Stimulated activated CD4-positive, alpha-beta T cell treated with anti-CD3 and anti-CD28 coated beads, Interleukin-4, amount 100 ng/mL, for 1 hour (primary cell): Measurements from ENCODE around the gene C18orf32.
"Not testable (repeated sequence)": the region's sequence is repeated elsewhere in the genome, so short reads cannot be mapped to it uniquely, and the experiment has no call there.

Experiments
- DNase-seq: peaks from one replicate; pipeline ENCODE4 v3.0.0-alpha.2; 2020

C18orf32 gene

DNA sequence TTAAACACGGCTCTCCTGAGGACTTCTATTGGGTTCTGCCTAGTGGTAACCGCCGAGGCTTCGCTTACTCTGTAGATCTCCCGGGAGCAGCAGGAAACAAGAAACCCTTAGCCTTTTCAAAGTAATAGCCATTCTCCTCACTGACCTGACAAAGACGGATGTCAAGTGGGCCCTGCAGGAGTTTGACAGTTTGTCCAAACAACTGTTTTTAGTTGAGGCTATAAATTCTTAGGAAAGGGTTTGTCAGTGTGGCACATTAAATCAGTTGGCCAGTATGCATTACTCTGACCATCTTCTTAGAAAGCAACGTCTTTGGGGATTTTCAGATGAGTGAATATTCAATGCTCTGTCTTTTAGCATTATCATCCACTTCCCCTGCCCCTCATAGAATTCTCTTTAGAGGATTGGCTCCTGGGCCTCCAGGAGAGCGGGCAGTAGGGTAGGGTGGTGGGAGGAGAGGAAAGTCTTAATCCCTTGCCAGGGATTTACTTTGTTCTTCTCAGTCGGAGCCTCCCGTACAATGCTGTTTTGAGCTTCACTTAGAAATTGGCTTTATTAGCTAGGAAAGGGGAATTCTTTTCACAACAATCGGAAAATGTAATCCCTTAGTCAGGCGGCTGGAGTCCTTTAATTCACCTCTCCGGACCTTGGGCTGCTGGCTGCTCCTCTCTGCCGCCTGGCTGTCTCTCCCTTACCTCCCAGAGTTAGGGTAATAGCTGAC is 13.3 kb upstream of the C18orf32 start:
- DNase-seq = no peak

DNA sequence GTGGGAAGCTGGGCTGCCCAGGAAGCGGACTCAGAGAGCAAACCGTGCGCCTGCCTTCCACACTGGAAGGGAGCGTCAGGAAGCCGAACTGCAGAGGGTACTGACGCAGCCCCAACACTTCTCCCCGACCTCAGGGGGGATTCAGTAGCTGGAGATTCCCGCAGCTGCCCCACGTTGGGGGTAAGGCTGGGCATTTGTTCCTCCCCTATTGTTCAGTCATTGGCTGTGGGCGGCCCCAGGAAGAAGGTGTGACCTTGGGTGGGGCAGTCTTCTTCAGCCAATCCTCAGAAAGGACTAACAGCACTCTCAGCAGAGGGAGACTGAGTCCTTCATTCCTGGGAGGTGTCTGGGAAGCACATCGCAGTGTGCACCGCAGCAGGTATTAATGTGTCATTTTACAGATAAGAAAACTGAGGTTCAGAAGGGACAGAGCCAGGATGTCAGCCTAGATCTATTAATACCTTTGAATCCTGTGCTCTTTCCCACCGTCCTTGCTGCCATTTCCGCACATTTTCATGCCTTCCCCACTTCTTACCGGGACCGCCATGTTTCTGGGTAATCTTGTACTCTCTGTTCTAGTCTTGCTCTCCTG is 12.1 kb upstream of the C18orf32 start:
- no peak for DNase-seq

DNA sequence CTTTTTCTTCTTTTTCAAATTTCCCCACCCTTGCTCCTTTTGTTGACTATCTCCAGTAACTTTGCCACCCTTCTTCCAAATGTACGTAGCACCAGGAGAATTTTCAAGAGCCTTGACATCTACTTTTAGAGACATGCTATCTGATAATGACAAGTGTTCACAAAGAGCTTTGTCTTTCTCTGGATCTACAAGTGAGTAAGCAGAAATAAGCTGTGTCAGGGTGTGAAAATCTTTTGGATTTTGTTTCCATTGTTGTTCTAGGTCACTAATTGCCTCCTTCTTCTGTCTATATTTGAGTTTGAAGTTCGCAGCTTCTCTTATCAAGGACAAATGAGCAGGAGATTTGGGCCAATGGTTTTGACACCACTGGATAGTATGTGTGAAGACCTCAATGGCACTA is 8.4 kb upstream of the C18orf32 start:
- DNase-seq = no peak

DNA sequence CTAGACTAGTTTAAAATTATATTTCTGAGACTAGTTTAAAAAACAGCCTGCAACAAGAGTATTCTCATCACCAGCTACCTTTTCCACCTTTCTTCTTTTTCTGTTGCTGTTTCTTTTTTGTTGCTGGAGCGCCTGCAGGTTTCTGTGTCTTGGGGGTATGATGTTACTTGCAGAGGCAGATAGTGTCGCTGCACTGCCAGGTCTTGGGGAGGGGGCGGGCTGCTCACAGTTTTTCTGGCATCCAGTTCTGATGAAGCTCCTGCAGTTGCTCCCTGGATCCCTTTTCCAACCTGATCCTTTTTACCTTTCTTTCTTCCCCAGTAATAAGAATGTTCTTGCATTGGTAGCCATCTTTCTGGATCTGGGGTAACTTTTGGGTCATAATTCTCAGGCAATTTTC is 8.0 kb upstream of the C18orf32 start:
- no peak for DNase-seq

DNA sequence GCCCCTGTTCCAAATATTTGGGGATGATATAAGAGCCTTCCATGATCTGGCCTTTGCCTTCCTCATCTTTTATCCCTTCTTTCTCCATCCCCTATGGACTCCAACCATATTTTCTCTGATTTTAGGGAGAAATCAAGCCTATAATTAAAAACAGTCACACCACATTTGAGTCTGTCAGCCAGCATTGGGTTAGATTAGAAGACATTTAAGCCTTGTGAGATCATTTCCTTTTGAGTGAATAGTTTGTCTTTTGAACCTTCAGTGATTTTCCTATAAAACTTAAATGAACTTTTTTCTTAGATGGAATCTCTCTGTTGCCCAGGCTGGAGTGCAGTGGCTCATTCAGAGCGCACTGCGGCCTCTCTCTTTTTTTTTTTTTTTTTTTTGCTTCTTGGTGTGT is 7.6 kb upstream of the C18orf32 start:
- DNase-seq = no peak

DNA sequence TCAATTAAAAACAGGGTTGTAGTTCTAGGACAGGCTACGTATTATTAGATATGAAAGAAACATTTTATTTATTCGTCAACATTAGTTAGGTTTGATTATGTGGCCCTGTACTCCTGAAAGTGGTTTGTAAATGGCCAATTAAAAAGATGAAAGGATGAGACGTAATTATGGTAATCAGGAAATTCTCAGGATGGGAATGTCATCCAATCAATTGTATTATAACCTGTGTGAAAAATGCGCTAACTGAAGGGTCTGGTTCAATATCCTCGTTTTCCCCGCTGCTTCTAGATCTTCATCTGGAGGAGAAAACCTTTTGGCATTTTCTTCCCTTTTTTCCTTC is 5.6 kb upstream of the C18orf32 start:
- no peak for DNase-seq

DNA sequence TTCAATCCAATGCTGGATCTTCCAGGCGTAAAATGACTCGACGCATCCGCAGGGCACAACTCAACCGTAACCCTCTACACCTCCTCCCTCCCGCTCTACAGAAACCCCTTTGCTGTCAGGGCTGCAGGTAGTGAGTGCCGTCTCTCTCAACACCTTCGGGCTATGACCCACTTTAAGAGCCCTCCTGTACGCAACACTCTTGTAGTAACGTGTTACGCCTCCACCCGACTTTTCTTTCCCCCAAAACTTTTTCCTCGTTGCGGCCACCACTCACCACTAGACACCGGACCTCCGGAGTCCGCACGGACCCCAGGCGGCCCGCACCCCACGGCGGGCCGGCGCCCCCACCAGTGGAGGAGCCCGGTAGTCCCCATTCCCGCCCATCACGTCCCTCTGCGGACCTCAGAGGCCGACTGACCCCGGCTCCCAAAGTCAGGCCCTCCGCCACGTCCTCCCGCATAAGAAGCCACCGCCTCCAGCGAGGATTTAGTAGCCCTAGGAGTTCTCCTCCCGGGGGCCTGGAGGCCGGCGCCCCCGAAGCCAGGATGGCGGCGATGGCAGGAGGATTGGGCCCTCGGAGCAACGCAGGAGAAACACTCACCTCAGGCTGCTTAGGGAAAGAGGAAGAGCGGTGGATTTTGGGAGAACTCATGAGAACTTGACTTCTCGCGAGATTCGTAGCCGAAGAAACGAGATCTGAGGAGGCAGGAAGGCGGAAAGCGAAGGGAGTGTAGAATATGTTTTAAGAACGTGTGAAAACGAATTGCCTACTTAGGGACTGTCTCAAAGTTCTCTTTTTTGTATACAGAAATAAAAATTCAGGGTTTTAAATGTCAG is 5.0 kb upstream of the C18orf32 start, which contains the start of gene RPL17:
Gene RPL17 (minus strand): TSS at position 609 of the 837 bp plus-strand sequence.
- peak; percentile 71 for DNase-seq

DNA sequence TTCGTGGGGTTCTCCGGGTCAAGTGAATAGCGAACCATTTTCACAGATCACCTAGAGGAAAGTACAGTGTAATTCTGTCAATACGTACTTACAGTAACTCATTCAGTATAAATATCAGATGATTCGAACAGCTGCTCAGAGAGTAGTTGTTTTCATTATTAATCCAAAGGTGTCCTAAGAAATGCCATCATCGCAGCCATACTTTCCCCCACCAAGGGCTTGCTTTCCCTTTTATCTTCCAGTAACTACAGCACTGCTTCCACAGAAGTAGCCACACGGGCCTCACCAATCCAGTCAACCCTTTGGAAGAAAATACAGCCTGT is 4.5 kb upstream of the C18orf32 start:
- DNase-seq = no peak

DNA sequence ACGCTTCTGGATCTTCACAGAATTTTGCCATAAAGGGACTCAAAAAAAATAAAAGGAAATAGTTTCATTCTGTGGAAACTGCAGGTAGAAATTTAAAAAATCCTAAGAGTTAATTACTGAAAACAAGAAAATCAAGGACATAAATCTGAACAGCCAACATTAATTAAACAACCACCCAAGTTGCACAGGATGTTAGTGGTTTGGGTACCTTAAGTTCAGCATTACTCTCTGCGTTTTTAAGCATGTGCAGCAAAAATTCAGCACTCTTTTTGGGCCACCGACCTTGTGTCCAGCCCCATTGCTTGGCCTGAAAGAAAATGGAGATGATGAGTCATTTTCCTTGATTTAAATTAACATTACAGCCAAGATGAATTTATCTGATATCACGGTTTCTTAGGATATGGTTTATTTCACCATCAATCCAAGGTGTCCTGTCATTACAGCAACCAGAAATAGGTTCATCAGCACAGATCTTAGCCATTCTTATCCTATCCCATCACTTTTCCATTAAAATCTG is 3.3 kb upstream of the C18orf32 start:
- no peak for DNase-seq

DNA sequence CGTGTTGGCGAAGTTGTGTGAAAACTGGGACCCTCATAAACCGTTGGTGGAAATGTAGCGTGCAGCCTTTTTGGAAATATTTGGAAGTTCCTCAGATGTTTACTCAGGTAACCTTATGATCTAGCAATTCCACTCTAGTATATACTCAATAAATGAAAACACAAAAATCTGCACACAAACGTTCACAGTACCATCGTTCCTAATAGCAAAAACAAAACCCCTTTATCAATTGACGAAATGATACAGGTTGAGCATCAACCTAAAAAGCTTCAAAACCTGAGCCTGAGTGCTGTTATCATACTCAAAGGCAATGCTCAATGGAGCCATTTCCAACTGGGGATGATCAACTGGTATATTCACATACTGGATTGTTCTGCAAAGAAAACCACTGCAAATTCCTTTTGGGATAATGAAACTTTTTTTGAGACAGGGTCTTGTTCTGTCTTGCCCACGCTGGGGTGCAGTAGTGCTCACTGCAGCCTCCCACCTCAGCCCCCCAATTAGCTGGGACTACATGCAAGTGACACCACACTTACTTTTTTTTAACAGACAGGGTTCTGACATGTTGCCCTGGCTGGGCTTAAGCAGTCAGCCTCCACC is 777 bp upstream of the C18orf32 start:
- no peak for DNase-seq

DNA sequence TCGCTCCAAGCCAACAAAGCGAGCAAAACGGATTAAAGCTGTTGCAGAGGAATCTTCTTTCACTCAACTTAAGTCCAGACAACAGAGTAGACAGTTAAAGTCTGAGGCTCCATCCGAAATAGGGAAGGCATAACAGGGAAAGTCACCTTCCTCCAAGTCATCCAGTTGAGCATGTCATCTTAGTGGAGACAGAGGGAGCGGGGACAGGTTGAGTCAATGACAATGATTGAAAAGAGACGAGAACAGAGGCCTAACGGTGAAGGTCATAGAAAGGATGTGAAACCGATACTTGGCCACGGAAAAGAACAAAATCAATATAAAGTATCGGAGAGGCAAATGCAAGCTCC is 455 bp downstream of the C18orf32 start:
- DNase-seq = no peak

DNA sequence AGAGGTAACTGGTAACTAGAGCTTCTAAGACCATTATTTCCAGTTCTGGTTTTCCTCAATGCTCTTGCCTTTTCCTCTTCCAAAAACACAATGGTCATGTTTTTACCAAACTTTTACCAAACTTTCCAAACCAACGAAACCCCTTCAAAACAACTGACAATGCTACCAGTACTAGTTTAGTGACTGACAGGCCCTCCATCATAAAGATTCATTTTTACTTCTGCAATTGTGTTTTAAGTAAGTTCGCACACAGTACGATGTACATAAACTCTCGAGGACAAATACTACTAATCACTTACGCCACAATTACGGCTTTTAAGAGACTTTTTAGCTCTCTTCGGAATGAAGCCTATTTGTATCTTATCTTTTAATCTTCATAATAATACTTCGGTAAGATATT is 900 bp downstream of the C18orf32 start:
- no peak for DNase-seq

DNA sequence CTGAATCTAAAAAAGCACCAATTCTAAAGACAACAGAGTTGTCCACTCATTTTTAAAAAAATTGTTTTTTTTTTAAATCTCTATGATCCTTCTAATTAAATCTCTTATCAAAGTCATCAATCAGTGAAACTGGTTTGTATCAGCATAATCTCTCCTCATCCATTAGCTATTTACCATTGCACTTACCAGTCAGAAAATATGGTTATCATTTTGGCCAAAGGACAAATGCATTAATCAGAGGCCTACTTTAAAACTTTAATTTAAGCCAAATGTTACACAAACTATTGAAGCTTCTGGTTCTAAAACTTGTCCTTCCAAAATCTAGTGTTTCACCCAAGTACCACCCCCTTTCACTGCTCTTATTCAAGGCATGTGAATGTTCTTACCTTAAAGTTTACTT is 3.8 kb downstream of the C18orf32 start:
- no peak for DNase-seq

DNA sequence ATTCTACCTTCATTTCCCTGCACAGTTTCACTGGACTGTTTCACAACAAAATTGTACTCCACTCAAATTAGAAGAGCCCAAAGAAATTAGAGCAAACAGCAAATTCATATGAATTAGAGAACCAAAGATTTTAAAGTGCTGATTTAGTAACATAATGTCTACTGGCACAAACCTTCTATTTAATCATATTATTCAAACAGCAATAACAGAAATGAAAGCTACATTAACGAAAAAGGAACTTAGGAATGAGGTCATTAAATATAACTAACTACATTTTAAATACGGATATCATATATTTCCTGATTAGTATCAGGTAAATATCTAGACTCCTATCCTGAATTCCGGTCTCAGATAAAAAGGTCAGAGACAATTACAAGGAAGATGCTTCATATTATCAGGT is 5.1 kb downstream of the C18orf32 start:
- no peak for DNase-seq

DNA sequence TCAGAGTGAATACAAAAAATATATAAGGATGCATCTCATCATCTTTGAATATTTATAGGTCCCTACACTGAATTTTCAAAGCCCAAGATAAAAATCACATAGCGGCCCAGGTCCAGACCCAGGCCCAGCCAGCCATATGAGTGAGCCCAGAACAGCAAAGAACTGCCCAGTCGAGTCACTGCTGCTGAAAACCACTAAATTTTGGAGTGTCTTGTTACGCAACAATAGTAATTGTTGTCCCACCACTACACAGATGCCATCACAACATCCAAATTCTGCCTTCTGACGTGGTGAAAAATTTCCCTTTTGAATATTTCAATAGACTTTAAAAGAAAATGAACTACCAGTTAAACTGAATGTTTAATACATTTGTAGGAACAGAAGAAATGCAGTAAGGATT is 5.7 kb downstream of the C18orf32 start:
- no peak for DNase-seq

DNA sequence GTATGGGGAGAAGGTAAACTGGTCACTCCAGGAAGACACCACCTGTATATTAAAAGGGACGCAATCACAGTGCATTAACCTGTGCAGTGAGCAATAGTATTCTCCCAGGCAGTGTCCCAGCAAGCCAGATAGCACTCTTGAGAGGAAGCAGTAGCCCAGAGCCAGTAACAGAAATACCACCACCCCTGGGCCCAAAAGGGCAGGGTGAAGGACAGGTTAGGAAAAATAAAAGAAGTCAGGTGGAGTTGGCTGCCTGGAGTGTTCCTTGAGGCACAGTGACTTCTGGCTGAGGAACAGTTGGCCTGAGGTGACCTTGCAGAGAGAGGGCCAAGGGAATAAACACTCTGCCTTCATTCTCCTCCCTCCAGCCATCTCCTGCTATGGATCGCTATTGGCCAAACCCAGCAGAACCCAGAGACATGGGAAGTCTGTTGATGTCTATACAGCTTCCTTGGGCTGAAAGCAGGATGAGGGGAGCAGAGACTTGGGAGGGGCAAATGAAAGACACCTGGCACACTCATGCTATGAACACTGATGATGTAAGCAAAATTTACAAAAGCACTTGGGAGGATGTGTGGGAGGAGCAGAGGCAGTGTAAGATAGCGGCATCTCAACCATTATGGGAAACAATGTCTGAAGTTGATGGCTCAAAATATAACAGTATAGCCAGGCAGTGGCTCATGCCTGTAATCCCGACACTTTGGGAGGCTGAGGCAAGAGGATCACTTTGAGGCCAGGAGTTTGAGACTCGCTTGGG is 7.5 kb downstream of the C18orf32 start:
- no peak for DNase-seq

DNA sequence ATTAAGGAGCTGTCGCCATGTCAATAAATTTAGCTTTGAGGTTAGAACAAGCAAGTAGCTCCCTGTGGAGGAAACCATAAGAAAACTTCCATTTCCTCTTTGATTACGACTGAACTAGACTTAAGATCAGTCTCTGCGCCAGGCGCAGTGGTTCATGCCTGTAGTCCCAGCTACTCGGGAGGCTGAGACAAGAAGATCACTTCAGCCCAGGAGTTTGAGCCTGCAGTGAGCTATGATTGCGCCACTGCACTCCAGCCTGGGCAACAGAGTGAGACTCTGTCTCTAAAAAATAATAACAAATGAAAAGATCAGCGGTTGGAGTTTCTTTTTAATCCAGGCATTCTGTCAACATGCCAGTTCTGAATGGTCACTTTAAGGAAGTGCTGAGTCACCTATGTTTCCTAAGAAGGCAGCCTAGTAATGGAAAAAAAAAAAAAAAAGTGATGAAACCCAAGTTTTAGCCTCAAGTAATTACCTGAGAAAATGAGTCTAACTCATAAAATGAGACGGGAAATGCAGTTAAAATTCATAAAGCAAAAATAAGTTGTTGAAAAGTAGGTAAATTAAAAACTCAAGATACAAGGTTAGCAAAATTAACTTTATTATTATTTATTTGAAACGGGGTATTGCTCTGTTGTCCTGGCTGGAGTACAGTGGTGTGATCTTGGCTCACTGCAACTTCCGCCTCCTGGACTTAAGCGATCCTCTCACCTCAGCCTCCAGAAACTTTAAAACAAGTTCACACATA is 10.2 kb downstream of the C18orf32 start:
- DNase-seq = no peak

DNA sequence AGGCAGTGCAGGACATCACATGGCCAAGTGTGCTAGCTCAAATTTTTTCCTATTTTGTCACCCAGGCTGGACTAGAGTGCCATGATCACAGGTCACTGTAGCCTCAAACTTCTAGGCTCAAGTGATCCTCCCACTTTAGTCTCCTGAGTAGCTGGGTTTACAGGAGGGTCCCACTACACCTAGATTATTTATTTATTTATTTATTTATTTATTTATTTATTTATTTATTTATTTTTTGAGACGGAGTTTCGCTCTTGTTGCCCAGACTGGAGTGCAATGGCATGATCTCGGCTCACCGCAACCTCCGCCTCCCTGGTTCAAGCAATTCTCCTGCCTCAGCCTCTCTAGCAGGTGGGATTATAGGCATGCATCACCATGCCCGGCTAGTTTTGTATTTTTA is 12.1 kb downstream of the C18orf32 start:
- DNase-seq = not testable (repeated sequence)

DNA sequence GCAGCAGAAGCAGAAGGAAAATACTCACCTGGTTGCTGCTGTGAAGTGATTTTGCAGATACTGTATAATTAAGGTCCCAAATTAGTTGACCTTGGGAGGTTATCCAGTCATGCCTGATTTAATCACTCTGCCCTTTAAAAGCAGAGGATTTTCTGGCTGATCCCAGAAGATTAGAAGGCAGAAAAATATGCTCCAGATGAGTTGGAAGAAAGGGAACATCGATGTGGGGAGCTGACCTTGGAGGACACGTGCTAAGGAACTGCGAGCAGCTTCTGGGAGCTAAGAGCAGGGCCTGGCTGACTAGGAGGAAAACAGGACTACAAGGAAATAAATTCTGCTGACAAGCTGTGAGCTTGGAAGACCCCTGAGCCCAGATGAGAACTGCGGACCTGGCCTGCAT is 13.3 kb downstream of the C18orf32 start:
- DNase-seq = no peak

DNA sequence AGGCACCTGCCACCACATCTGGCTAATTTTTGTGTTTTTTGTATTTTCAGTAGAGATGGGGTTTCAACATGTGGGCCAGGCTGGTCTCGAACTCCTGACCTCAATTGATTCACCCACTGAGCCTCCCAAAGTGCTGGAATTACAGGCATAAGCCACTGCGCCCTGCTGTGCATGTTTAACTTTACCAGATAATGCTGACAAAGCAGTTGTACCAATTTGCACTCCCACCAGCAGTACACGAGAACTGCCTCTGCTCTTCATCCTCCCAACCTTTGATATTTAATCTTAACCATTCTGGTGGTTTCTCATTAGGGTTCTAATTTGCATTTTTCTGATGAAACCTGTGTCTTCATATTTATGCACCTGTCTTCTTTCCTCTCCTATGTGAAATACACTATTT is 14.6 kb downstream of the C18orf32 start:
- DNase-seq = no peak

DNA sequence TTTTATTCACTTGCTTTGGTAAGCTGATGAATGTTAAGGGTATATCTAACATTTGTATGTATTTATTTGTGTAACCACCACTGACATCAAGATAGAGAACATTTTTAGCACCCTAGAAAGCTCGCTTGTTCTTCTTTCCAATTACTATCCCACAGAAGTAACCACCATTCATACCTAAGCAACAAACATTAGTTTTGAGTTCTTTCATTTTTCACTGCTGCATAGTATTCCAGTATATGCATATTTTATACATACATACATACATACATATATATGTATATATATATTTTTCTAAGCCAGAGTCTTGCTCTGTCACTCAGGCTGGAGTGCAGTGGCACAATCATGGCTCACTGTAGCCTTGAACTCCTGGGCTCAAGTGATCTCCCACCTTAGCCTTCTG is 15.5 kb downstream of the C18orf32 start:
- DNase-seq = no peak

DNA sequence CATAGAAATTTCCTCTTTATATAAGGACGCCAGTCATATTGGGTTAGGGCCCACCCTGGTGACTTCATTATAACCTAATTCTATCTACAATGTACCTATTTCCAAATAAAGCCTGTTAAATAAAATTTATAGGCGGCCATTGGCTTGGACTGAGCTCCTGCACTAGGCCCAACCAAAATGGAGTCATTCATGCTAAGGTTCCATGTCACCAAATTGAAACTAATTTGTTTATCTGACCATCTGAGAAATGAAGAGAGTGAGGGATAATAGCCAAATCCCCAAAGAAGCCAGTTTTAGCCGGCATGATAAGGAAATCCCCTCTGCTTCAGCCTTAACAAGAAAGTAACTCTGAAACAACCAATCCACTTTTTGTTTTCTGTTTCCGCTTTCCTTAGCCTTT is 19.4 kb downstream of the C18orf32 start:
- DNase-seq = no peak
